ENCODE measurements around the gene PCLAF.

GRCh38 chr15:64351265-64351664 lies 30.0 kb downstream of the PCLAF start:
- TF ChIP-seq POLR2AphosphoS5 (IDR thresholded peaks at IDR 0.05; ENCODE audit: low read depth, low read length) (no peak), POLR2A (IDR thresholded peaks at IDR 0.05; ENCODE audit: low read depth, low read length) (no peak)

All from GM12892 (cell line).